Fibroblast of lung (primary cell): ENCODE results near the gene FGGY.

Experiments
- CTCF ChIP-seq, 2 donors: IDR thresholded peaks in 1 of 2; conservative IDR thresholded peaks in 1 of 2; 1 replicate in 1 of 2; 2 replicates in 1 of 2; pipeline ENCODE4 v1.5.1; 2011 to 2012; ENCODE audit warnings: low read length in 2 of 2, control low read depth in 1 of 2, inconsistent platforms in 1 of 2, low read depth in 1 of 2, mild to moderate bottlenecking in 1 of 2
- EZH2 ChIP-seq: IDR thresholded peaks from 2 replicates; pipeline ENCODE4 v1.5.1; 2012; ENCODE audit warnings: low read length, control low read depth, mild to moderate bottlenecking; ENCODE audit errors: missing control alignments

DNA sequence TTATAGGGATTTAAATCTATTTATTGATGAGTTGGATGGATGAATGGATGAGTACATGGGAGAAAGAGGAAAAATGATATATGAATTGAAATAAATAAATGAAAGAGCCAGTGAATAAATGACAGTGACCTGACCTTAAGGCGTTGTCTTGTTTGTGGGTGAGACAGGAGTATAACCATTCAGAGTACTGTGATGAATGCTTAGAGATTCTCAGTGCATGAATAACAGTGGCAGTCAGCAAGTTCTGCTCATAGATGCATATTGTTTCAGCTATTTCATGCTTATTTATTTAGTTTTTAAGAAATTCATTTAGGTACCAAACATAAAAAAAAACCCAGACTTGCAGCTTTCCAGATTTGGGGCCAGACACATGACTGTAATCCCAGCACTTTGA lies 116.4 kb downstream of the FGGY start:
- no peak for TF ChIP-seq EZH2
- TF ChIP-seq CTCF (conservative IDR thresholded peaks at IDR 0.05 in 1 of 2, IDR thresholded peaks at IDR 0.05 in 1 of 2; ENCODE audit: low read depth in 1 of 2, low read length in 2 of 2) = no peak
